ENCODE measurements around the gene FARP2.

Gene FARP2

GRCh38 chr2:241329669-241330615 lies 26.1 kb upstream of the FARP2 start:
- DNase-seq (ENCODE audit: low spot score), result no peak

GRCh38 chr2:241330616-241330981 lies 25.5 kb upstream of the FARP2 start:
- no peak for DNase-seq (ENCODE audit: low spot score)

DNA sequence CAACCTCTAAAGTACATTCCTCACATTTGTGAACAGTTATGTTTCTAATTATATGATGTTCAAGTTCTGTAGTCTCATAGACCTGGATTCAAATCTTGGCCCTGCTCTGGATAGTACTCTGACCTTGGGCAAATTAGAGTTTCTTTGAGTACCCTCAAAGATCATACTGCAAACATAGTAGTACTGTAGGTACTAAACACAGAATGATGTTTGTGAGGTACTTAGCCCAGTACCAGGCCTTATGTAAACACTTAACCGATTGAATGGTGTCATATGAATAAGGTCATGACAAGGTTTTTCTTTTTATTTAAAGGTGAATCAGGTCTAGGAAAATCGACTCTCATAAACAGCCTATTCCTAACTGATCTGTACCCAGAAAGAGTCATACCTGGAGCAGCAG lies 21.3 kb upstream of the FARP2 start:
- no peak for DNase-seq (ENCODE audit: low spot score)

GRCh38 chr2:241339839-241340630 lies 16.1 kb upstream of the FARP2 start:
- no peak for DNase-seq (ENCODE audit: low spot score)

- no peak for DNase-seq (ENCODE audit: low spot score)
These were observed 15.4 kb upstream of the FARP2 start for GRCh38 chr2:241340631-241341163.

DNA sequence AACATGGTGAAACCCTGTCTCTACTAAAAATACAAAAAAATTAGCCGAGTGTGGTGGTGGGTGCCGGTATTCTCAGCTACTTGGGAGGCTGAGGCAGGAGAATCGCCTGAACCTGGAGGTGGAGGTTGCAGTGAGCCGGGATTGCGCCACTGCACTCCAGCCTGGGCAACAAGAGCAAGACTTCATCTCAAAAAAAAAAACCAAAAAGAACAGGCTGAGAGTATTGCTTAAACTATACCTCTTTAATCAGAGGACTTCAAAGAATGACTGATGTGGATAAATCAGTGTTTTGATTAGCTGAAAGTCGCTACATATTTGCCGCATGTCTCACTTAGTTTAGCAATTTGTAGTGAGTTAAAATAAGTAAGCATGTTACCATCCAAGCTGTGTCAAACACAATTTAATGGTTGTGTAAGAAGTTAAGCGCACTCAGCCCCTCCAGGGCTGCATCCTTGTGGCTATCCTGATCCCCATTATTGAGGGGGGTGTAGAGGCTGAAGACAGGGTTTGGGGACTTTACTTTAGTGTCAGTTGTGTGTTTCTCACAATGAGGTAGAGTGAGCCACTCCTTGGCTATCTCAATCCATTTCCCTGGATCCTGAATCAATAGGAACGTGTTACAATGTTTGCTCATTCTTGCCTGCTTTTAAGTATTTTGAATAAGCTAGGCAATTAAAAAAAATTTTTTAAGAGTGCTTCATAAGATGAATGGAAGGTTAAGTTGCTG lies 11.0 kb upstream of the FARP2 start:
- DNase-seq (ENCODE audit: low spot score), result no peak

GRCh38 chr2:241349941-241350340 lies 6.1 kb upstream of the FARP2 start:
- no peak for DNase-seq (ENCODE audit: low spot score)

- no peak for DNase-seq (ENCODE audit: low spot score)
These were observed 5.6 kb upstream of the FARP2 start for GRCh38 chr2:241350530-241350877.

DNA sequence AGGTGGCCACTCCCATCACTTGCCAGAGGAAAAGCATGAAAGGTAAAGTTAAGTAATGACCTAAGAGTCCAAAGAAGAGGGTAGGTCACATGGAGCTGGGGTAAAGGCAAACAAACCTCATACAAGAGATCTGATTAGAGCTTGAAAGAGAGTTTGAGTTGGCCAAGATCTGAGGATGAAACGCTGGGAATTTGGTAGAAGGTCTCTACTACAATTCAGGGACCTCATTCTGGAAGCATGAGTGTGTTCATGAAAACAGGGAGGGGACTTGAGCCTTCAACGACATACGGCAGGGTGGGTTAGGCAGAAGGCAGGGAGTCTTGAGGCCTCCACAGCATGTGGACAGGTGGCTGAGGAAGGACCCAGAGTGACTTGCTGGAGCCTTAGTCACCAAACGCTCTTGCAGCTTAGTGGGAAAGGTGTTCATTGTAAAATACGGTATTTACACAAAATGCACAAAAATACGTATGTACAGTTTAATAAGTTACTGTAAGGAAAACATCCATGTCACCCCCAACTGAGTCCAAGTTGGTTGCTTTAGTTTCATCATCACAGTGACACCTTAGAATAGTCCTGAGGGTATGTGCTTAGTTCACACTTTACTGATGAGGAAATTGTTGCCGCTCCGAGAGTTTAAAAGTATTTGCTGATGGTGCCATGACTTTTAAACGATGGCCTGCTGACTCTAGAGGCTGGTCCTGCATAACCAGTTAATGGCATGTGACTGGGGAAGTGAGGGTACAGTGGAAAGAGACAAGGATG lies 5.0 kb upstream of the FARP2 start:
- DNase-seq (ENCODE audit: low spot score), result peak; percentile 82

GRCh38 chr2:241351640-241352031 lies 4.4 kb upstream of the FARP2 start:
- peak; percentile 82 for DNase-seq (ENCODE audit: low spot score)

- no peak for DNase-seq (ENCODE audit: low spot score)
These were observed 3.9 kb upstream of the FARP2 start for GRCh38 chr2:241352227-241352626.

DNA sequence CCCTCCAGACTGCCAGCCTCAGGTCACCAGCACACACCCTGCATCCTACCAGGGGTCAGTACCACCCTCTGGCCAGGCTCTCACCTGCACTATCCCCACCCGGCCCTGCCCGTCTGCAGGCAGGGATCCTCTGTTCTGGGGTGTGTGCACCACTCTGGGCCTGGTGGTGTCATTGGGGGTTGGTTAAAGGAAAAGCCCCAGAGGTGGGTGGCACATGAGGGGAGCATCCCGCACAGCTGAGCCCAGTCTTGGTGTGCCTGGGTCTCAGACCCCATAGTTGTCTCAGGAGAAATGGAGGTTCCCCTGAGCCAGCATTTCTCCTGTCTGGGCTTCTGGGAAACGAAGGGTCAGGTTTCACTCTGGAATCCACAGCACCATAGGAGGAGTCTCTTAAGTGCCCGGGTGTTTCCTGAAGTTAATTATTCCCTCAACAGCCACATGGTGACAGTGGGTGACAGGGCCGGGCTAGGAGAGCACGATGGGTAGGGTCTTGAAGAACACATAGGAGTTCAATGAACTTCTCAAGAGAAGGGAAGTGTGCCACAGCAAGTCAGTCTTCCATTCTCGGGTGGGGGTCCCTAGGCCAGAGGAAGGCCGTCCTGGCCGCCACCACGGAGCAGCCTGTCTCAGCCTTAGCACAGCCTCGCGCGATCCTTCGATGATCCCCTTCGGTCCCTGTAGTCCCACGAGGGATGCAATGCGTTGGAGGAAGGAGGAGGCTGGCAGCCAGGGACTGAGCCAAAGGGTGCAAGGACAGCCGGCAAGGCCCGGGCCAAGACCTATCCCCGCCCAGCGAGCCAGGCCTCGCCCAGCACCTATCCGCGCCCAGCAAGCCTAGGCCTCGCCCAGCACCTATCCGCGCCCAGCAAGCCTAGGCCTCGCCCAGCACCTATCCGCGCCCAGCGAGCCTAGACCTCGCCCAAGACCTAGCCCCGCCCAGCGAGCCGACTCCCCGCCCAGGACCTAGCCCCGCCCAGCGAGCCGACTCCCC lies 1.1 kb upstream of the FARP2 start:
- peak; percentile 82 for DNase-seq (ENCODE audit: low spot score)

GRCh38 chr2:241356871-241357260 lies 781 bp downstream of the FARP2 start:
- no peak for DNase-seq (ENCODE audit: low spot score)

- DNase-seq (ENCODE audit: low spot score), result no peak
These were observed 1.4 kb downstream of the FARP2 start for GRCh38 chr2:241357531-241357930.

- no peak for DNase-seq (ENCODE audit: low spot score)
These were observed 2.4 kb downstream of the FARP2 start for GRCh38 chr2:241358470-241358869.

- no peak for DNase-seq (ENCODE audit: low spot score)
These were observed 3.5 kb downstream of the FARP2 start for GRCh38 chr2:241359481-241360045.

GRCh38 chr2:241363426-241363825 lies 7.3 kb downstream of the FARP2 start:
- peak; percentile 73 for DNase-seq (ENCODE audit: low spot score)

DNA sequence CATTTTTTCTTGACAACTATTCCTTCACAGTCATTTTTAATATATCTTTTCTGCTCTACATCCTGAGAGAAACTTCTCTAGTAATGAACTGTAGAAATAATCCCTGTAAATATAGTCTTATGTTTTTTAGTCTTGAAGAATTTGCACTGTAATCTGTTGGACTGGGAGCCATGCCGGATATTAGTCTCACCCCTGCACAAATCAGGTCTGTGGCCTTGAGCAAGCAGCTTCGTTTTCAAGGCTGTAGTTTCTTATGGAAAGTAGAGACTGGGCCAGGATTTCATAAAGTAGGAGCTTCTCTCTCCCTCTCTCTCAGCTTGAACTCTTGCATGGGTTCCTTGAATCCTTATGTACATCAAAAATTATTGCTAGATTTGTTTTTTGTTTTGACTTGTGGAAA lies 8.7 kb downstream of the FARP2 start:
- no peak for DNase-seq (ENCODE audit: low spot score)

DNA sequence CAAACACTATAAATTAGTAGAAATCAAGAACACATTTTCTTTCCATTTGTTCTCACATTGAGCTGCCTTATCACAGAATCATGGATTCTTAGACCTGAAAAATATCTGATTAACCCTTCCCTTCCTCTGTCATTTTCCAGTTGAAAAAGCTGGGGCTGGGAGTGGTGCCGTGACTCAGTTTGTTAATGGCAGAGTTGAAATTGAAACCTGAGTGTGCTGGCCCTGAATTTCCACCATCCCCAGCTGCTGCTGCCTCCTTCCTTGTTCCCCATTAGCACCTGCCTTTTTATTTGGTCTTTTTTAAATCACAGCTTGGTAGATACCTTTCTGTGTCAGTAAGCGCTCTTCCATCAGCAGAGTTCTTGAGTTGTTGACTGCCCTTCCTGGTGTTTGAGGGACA lies 10.6 kb downstream of the FARP2 start:
- DNase-seq (ENCODE audit: low spot score), result no peak

DNA sequence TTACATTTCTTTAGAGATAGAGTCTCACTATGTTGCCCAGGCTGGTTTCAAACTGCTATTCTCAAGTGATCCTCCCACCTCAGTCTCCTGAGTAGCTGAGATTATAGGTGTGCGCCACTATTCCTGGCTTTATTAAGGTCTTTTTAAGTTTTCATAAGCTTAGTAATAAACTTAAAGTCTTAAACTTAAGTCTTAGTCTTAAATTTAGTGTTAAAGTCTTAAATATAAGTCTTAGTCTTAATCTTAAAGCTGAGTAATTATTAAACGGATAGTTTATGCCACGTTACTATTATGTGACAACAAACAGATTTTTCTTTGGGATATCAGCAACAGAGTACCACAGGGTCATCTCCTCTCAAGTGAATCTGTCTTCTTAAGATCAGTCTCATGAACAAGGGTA lies 12.6 kb downstream of the FARP2 start:
- no peak for DNase-seq (ENCODE audit: low spot score)

Data from kidney tubule cell (primary cell).